OCI-LY1 (cell line): ENCODE measurements around the gene UTRN.

Source experiments
- H2AFZ ChIP-seq: fragments of 200-600 bp; sonication (generic), shearing (Covaris generic); 2 replicates; pipeline ENCODE4 v1.6.0; 2014; ENCODE audit warnings: antibody characterized with exemption, mild to moderate bottlenecking, low read length
- H3F3A ChIP-seq: fragments of 200-600 bp; sonication (generic), shearing (Covaris generic); 2 replicates; pipeline ENCODE4 v1.6.0; 2014; ENCODE audit warnings: mild to moderate bottlenecking, antibody characterized with exemption, low read length, moderate library complexity; ENCODE audit not compliant: insufficient read depth
- H3K27ac ChIP-seq: fragments of 200-600 bp; sonication (generic); 2 replicates; pipeline ENCODE4 v1.5.1; 2014; ENCODE audit warnings: low read length, mixed run types, mild to moderate bottlenecking, low read depth; ENCODE audit not compliant: poor library complexity, severe bottlenecking
- H3K27me3 ChIP-seq: fragments of 200-600 bp; sonication (generic); 2 replicates; pipeline ENCODE4 v1.6.0; 2014; ENCODE audit warnings: antibody characterized with exemption, mild to moderate bottlenecking, low read length, moderate library complexity; ENCODE audit not compliant: insufficient read depth
- H3K36me3 ChIP-seq: fragments of 200-600 bp; sonication (generic); 2 replicates; pipeline ENCODE4 v1.6.1; 2014; ENCODE audit warnings: mild to moderate bottlenecking, antibody characterized with exemption, low read length, moderate library complexity, mixed read lengths; ENCODE audit not compliant: insufficient read depth
- H3K4me1 ChIP-seq: fragments of 200-600 bp; sonication (generic); 2 replicates; pipeline ENCODE4 v1.5.1; 2014; ENCODE audit warnings: mild to moderate bottlenecking, low read length, moderate library complexity; ENCODE audit not compliant: insufficient read depth, severe bottlenecking
- H3K4me2 ChIP-seq: fragments of 200-600 bp; sonication (generic), shearing (Covaris generic); 2 replicates; pipeline ENCODE4 v1.6.1; 2014; ENCODE audit warnings: low read length
- H3K4me3 ChIP-seq: fragments of 200-600 bp; sonication (generic); 2 replicates; pipeline ENCODE4 v1.5.1; 2014; ENCODE audit warnings: low read length, low read depth, mild to moderate bottlenecking, mixed read lengths; ENCODE audit not compliant: poor library complexity, severe bottlenecking
- H3K79me2 ChIP-seq: fragments of 200-600 bp; shearing (Covaris generic); 2 replicates; pipeline ENCODE4 v1.6.1; 2016; ENCODE audit warnings: mixed run types, low read length, mixed read lengths; ENCODE audit not compliant: insufficient read depth
- H3K9ac ChIP-seq: fragments of 200-600 bp; sonication (generic), shearing (Covaris generic); 2 replicates; pipeline ENCODE4 v1.6.1; 2014; ENCODE audit warnings: mild to moderate bottlenecking, low read length, mixed read lengths
- H3K9me2 ChIP-seq: fragments of 200-600 bp; sonication (generic), shearing (Covaris generic); 2 replicates; pipeline ENCODE4 v1.6.1; 2014; ENCODE audit warnings: low read depth, mild to moderate bottlenecking, low read length, mixed read lengths
- H3K9me3 ChIP-seq: fragments of 200-600 bp; shearing (Covaris generic); 2 replicates; pipeline ENCODE4 v1.6.1; 2014; ENCODE audit warnings: low read length, mixed read lengths
- H4K20me1 ChIP-seq: fragments of 200-600 bp; sonication (generic), shearing (Covaris generic); 2 replicates; pipeline ENCODE4 v1.6.0; 2016; ENCODE audit warnings: mild to moderate bottlenecking, low read length; ENCODE audit not compliant: insufficient read depth
- EZH2 ChIP-seq: fragments of 200-600 bp; sonication (generic), shearing (Covaris generic); IDR thresholded peaks from 2 replicates; pipeline ENCODE4 v1.8.0; 2017; ENCODE audit warnings: borderline replicate concordance, mixed run types, mild to moderate bottlenecking, antibody characterized with exemption, low read length, moderate library complexity, mixed read lengths
- TF ChIP-seq, protein P1 (sequence below): fragments of 200-600 bp; sonication (generic), shearing (Covaris generic); IDR thresholded peaks from 2 replicates; pipeline ENCODE4 v1.5.1; 2017; ENCODE audit warnings: mild to moderate bottlenecking, antibody characterized with exemption, low read length, moderate library complexity, mixed read lengths

The UTRN gene

DNA sequence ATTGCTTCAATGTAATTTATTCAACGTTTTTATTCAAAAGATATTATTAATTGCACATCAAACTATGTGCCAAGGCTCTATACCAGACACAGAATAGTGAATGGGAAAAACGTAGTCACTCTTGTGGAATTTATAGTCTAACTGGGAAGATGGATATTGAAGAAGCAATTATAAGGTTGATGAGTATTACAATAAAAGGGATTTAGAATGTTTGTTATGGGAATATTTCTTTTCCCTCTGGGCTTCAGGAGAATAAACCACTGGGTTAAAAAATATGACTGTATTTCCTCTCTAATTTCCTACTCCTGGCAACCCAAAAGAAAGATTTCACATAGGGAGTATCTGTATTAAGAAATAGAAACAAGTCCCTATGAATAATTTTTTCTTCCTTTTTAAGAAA, 25.1 kb upstream of the UTRN start:
- no peaks in the 10 kb centered on the region for H3F3A ChIP-seq
- no peak overlapping the region for H3K4me3 ChIP-seq
- H3K9me3 ChIP-seq: no peaks in the 10 kb centered on the region
- H4K20me1 ChIP-seq: no peaks in the 10 kb centered on the region
- H3K27me3 ChIP-seq: no peaks in the 10 kb centered on the region
- no peak for TF ChIP-seq EZH2
- TF ChIP-seq, protein P1, sequence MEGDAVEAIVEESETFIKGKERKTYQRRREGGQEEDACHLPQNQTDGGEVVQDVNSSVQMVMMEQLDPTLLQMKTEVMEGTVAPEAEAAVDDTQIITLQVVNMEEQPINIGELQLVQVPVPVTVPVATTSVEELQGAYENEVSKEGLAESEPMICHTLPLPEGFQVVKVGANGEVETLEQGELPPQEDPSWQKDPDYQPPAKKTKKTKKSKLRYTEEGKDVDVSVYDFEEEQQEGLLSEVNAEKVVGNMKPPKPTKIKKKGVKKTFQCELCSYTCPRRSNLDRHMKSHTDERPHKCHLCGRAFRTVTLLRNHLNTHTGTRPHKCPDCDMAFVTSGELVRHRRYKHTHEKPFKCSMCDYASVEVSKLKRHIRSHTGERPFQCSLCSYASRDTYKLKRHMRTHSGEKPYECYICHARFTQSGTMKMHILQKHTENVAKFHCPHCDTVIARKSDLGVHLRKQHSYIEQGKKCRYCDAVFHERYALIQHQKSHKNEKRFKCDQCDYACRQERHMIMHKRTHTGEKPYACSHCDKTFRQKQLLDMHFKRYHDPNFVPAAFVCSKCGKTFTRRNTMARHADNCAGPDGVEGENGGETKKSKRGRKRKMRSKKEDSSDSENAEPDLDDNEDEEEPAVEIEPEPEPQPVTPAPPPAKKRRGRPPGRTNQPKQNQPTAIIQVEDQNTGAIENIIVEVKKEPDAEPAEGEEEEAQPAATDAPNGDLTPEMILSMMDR: no peak
- no peak overlapping the region for H3K4me2 ChIP-seq
- H3K27ac ChIP-seq: no peak overlapping the region
- no peaks in the 10 kb centered on the region for H3K79me2 ChIP-seq
- no peaks in the 10 kb centered on the region for H3K4me1 ChIP-seq
- H3K36me3 ChIP-seq: no peaks in the 10 kb centered on the region
- no peak overlapping the region for H2AFZ ChIP-seq
- H3K9me2 ChIP-seq: no peaks in the 10 kb centered on the region
- no peak overlapping the region for H3K9ac ChIP-seq

DNA sequence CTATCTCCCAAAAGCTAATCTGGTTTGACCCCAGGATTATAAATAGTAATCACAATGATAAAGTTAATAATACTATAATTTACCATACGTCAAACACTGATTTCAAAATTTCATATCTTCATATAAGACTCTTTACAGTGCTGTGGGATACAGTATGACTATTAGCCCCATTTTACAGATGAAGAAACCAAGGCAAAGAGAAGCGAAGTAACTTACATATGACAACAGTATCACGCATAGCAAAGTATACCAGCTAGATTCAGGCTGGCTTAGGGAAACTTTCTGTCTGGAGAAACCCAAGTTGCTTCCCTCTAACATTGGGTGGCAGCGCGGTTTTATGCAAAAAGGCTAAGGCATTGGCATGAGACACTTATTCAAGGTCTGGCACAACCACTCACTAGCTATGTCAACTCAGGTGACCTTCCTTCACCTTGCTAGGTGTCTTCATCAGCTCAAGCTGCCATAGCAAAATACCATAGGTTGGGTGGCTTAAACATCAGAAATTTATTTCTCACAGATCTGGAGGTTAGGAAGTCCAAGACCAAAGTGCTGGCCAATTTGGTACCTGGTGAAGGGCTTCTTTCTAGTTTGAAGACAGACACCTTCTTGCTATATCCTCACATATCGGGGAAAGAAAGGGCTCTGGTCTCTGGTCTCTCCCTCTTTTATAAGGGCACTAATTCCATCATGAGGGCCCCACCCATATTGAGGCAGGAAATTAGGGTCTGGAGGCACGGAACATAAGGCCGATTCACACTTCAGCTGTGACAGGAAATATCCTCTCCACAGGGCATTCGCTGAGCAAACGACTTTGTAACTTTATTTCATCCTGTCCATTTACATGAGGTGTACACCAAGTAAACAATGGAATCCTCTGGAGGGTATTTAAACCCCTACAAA, 22.4 kb upstream of the UTRN start:
- no peaks in the 10 kb centered on the region for H3K27me3 ChIP-seq
- H3F3A ChIP-seq: no peaks in the 10 kb centered on the region
- H3K9ac ChIP-seq: no peak overlapping the region
- TF ChIP-seq EZH2: no peak
- TF ChIP-seq, protein P1: no peak
- H3K79me2 ChIP-seq: no peaks in the 10 kb centered on the region
- no peaks in the 10 kb centered on the region for H3K36me3 ChIP-seq
- no peaks in the 10 kb centered on the region for H3K9me2 ChIP-seq
- H4K20me1 ChIP-seq: no peaks in the 10 kb centered on the region
- H3K4me1 ChIP-seq: no peaks in the 10 kb centered on the region
- H3K4me3 ChIP-seq: no peak overlapping the region
- H3K27ac ChIP-seq: no peak overlapping the region
- H2AFZ ChIP-seq: no peak overlapping the region
- H3K4me2 ChIP-seq: no peak overlapping the region
- H3K9me3 ChIP-seq: no peaks in the 10 kb centered on the region

DNA sequence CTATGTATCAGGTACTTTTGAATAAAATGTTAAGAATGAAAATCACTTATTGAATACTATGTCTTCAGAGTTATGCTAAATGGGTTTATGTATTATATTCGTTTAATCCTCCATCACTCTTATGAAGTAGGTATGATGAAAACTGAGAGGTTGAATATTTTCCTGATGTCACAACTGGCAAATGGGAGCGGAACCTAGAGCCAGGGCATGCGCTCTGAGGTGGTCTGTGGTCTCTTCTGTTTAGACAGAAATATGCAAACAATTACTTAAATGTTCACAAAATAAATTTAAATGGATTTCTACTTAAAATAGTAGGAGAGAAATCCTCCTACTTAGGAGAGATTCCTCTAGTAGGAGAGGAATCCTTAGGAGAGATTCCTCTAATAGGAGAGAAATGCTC, 21.3 kb upstream of the UTRN start:
- H3K4me1 ChIP-seq: no peaks in the 10 kb centered on the region
- no peaks in the 10 kb centered on the region for H3K9me3 ChIP-seq
- H2AFZ ChIP-seq: no peak overlapping the region
- H3K27ac ChIP-seq: no peak overlapping the region
- no peaks in the 10 kb centered on the region for H3K79me2 ChIP-seq
- TF ChIP-seq, protein P1: no peak
- no peak for TF ChIP-seq EZH2
- no peaks in the 10 kb centered on the region for H3F3A ChIP-seq
- no peaks in the 10 kb centered on the region for H3K27me3 ChIP-seq
- no peaks in the 10 kb centered on the region for H3K36me3 ChIP-seq
- no peak overlapping the region for H3K9ac ChIP-seq
- no peak overlapping the region for H3K4me2 ChIP-seq
- no peak overlapping the region for H3K4me3 ChIP-seq
- no peaks in the 10 kb centered on the region for H4K20me1 ChIP-seq
- H3K9me2 ChIP-seq: no peaks in the 10 kb centered on the region
